Breast epithelium (tissue), 4 donors: Measurements from ENCODE around the gene SRPK3. TPM values are rescaled to one million over a fixed set of nuclear protein-coding genes. Genes with fewer than 3 reads are reported as not detected.
A peak's percentile ranks its signal among the peaks of the same experiment; 100 is the strongest.

ENCODE experiments used
- DNase-seq, 2 donors: peaks; one replicate each; pipeline ENCODE4 v3.0.0-alpha.2; 2019; ENCODE audit warnings: low spot score in 2 of 2
- H3K27ac ChIP-seq, 2 donors: fragments of 200-600 bp; sonication (generic) in 1 of 2; one replicate each; pipeline ENCODE4 v1.5.1; 2016 to 2019; ENCODE audit warnings: mild to moderate bottlenecking in 1 of 2
- H3K27me3 ChIP-seq, 2 donors: fragments of 200-600 bp; sonication (generic) in 1 of 2; one replicate each; pipeline versions ENCODE4 v1.5.1 to v1.6.0; 2017 to 2019; ENCODE audit warnings: control low read depth in 1 of 2, mild to moderate bottlenecking in 1 of 2
- H3K36me3 ChIP-seq: fragments of 200-600 bp; one replicate; pipeline ENCODE4 v1.5.1; 2019
- H3K4me1 ChIP-seq, 2 donors: fragments of 200-600 bp; sonication (generic); one replicate each; pipeline ENCODE4 v1.5.1; 2016 to 2019; ENCODE audit warnings: control low read depth in 1 of 2
- H3K4me3 ChIP-seq, 3 donors: fragments of 200-600 bp; sonication (generic); 1 replicate in 2 of 3; 2 replicates in 1 of 3; pipeline ENCODE4 v1.5.1; 2016 to 2019; ENCODE audit warnings: mild to moderate bottlenecking in 3 of 3, moderate library complexity in 2 of 3
- H3K9me3 ChIP-seq, 2 donors: fragments of 200-600 bp; sonication (generic) in 1 of 2; one replicate each; pipeline ENCODE4 v1.5.1; 2016 to 2019; ENCODE audit warnings: control low read depth in 1 of 2
- POLR2A ChIP-seq: fragments of 450-650 bp; IDR thresholded peaks from one replicate; pipeline ENCODE4 v1.6.1; 2016; ENCODE audit warnings: antibody characterized with exemption, mild to moderate bottlenecking, moderate library complexity
- POLR2AphosphoS5 ChIP-seq, 3 donors: sonication (generic); formaldehyde crosslinking; IDR thresholded peaks; one replicate each; pipeline ENCODE4 v1.6.1; 2017; ENCODE audit warnings: antibody characterized with exemption in 3 of 3
- intact Hi-C: fragments of 100-400 bp; cut with DNase I; formaldehyde crosslinking; loops from one replicate; pipeline ENCODE4 v1.15.1; 2023; ENCODE audit warnings: low total_unique reads
- total RNA-seq, 3 donors: library from RNA; depleted of rRNA; stranded (reverse); fragments of >200 nt; gene quantifications; one replicate each; pipeline ENCODE4 v1.1.0, GENCODE V29; 2016
- TF ChIP-seq, protein P1 (sequence below), 3 donors: fragments of 450-650 bp; IDR thresholded peaks; one replicate each; pipeline ENCODE4 v1.5.1; 2016 to 2017; ENCODE audit warnings: antibody characterized with exemption in 3 of 3, mild to moderate bottlenecking in 3 of 3, moderate library complexity in 3 of 3

SRPK3 gene
- total RNA-seq, 3 donors from 2014 or later: 0.33 to 1.5 (median 1.3) TPM

GRCh38 chrX:153779891-153780677 lies 757 bp upstream of the SRPK3 start:
- peak overlapping the region in 1 of 3 donors; percentile 37 for H3K4me3 ChIP-seq
- H3K27me3 ChIP-seq: peaks cover 0 to 61% of the 10 kb centered on the region in 2 donors
- H3K36me3 ChIP-seq: no peaks in the 10 kb centered on the region
- DNase-seq: no peak
- no peaks in the 10 kb centered on the region for H3K4me1 ChIP-seq
- TF ChIP-seq, protein P1, sequence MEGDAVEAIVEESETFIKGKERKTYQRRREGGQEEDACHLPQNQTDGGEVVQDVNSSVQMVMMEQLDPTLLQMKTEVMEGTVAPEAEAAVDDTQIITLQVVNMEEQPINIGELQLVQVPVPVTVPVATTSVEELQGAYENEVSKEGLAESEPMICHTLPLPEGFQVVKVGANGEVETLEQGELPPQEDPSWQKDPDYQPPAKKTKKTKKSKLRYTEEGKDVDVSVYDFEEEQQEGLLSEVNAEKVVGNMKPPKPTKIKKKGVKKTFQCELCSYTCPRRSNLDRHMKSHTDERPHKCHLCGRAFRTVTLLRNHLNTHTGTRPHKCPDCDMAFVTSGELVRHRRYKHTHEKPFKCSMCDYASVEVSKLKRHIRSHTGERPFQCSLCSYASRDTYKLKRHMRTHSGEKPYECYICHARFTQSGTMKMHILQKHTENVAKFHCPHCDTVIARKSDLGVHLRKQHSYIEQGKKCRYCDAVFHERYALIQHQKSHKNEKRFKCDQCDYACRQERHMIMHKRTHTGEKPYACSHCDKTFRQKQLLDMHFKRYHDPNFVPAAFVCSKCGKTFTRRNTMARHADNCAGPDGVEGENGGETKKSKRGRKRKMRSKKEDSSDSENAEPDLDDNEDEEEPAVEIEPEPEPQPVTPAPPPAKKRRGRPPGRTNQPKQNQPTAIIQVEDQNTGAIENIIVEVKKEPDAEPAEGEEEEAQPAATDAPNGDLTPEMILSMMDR (IDR thresholded peaks at IDR 0.05): no peak
- no peak for TF ChIP-seq POLR2A
- no peak for TF ChIP-seq POLR2AphosphoS5 (IDR thresholded peaks at IDR 0.05)
- intact Hi-C loops: no loop called here
- no peaks in the 10 kb centered on the region for H3K9me3 ChIP-seq
- no peak overlapping the region for H3K27ac ChIP-seq

DNA sequence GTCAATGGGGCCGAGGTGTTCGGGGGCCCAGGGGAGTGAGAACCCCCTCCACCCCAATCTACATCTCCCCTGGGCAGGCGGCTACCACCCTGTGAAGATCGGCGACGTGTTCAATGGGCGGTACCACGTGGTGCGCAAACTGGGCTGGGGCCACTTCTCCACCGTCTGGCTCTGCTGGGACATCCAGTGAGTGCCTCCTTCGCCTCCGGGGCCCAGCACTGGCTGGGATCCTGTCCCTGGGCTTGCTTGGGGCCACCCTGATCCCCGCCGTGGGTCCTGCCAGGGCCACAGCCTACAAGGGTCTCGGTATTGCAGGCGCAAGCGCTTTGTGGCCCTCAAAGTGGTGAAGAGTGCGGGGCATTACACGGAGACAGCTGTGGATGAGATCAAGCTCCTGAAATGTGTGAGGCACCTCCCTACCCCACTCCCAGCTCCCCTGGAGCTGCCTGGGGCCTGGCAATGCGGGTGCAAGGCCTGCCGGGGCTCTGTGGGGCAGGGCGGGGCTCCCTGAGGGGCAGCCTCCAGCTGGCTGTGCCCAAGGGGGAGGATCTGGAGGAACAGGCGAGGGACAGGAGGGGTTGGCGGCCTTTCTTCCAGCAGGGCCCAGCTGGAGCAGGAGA lies 697 bp downstream of the SRPK3 start:
- intact Hi-C loops: no loop called here
- no peak for DNase-seq
- Histone ChIP-seq H3K27me3 (peaks cover 0 to 69% of the 10 kb centered on the region in 2 donors), H3K9me3 (no peaks in the 10 kb centered on the region), H3K36me3 (no peaks in the 10 kb centered on the region), H3K4me1 (no peaks in the 10 kb centered on the region), H3K27ac (peak overlapping the region; percentile 12 to 33), H3K4me3 (no peak overlapping the region)
- no peak for TF ChIP-seq POLR2AphosphoS5 (IDR thresholded peaks at IDR 0.05)
- no peak for TF ChIP-seq POLR2A

DNA sequence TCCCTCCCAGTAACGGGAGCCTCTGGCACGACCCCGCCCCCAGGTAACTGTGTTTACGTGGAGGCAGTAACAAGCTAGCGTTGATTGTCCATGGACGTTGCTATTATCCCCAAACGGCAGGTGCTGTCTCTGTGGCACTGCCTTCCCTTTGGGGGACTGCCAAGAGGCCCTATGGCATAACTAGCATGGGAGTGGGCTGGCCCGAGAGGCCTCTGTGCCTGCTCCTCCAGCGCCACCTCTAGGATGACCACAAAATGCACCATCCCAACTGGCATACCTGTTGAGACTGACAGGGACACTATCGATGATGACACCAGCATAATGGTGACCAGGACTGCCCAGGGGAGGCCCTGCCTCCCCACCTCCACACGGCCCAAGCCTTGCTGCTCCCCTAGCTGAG lies 1.5 kb downstream of the SRPK3 start:
- H3K9me3 ChIP-seq: no peaks in the 10 kb centered on the region
- H3K27ac ChIP-seq: no peak overlapping the region
- intact Hi-C loops: no loop called here
- no peak overlapping the region for H3K4me3 ChIP-seq
- no peaks in the 10 kb centered on the region for H3K36me3 ChIP-seq
- peak in 1 of 2 donors; percentile 45 for DNase-seq
- TF ChIP-seq POLR2AphosphoS5 (IDR thresholded peaks at IDR 0.05) (no peak), POLR2A (no peak)
- TF ChIP-seq, protein P1 (IDR thresholded peaks at IDR 0.05): no peak
- peaks cover 0 to 68% of the 10 kb centered on the region in 2 donors for H3K27me3 ChIP-seq
- H3K4me1 ChIP-seq: no peaks in the 10 kb centered on the region

- intact Hi-C loops: no loop called here
- H3K4me1 ChIP-seq: no peaks in the 10 kb centered on the region
- H3K27me3 ChIP-seq: peaks cover 0 to 68% of the 10 kb centered on the region in 2 donors
- H3K9me3 ChIP-seq: no peaks in the 10 kb centered on the region
- no peak overlapping the region for H3K27ac ChIP-seq
- no peak for DNase-seq
- H3K4me3 ChIP-seq: no peak overlapping the region
- H3K36me3 ChIP-seq: no peaks in the 10 kb centered on the region
- TF ChIP-seq POLR2AphosphoS5 (IDR thresholded peaks at IDR 0.05) (no peak), POLR2A (no peak)
- TF ChIP-seq, protein P1 (IDR thresholded peaks at IDR 0.05): no peak
Measured at GRCh38 chrX:153782871-153783270, 2.0 kb downstream of the SRPK3 start.

DNA sequence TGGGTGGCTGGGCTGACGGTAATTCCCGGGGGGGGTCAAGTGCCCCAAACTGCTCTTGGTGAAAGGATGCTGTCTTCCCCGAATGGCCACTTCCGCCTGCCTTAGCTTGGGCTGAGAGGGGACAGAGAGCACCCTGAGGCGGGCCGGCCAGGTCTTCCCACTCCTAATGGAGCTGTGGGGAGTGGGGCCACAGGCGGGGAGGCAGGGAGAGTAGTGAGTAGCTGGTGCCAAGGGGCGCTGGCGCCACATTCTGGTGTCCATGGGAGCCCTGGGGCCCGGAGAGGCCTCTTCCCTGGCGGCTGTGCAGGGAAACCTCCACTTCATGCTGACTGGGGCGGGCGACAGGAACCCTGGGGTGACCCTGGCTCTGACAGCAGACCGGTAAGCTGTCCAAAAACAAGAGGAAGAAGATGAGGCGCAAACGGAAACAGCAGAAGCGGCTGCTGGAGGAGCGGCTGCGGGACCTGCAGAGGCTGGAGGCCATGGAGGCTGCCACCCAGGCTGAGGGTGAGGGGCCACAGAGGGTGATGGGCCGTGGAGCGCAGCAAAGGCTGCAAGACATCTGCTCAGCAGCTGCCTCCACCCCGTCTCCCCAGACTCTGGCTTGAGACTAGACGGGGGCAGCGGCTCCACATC lies 2.7 kb downstream of the SRPK3 start:
- Histone ChIP-seq H3K27me3 (peaks cover 0 to 68% of the 10 kb centered on the region in 2 donors), H3K4me3 (no peak overlapping the region), H3K27ac (no peak overlapping the region), H3K36me3 (no peaks in the 10 kb centered on the region), H3K9me3 (no peaks in the 10 kb centered on the region), H3K4me1 (no peaks in the 10 kb centered on the region)
- no peak for DNase-seq
- TF ChIP-seq POLR2A: no peak
- TF ChIP-seq, protein P1 (IDR thresholded peaks at IDR 0.05): no peak
- no peak for TF ChIP-seq POLR2AphosphoS5 (IDR thresholded peaks at IDR 0.05)
- intact Hi-C loops: no loop called here
